Measurements from ENCODE around the gene POLR2E. TPM values are rescaled to one million over a fixed set of nuclear protein-coding genes. Genes with fewer than 3 reads are reported as not detected.
A peak's percentile ranks its signal among the peaks of the same experiment; 100 is the strongest.

Gene POLR2E
- total and polyA plus RNA-seq, 2 experiments from 2014 or later = 371 to 487 TPM

GRCh38 chr19:1134431-1134830, 39.3 kb upstream of the POLR2E start:
- peak in 1 of 2 donors; percentile 76 for DNase-seq (ENCODE audit: low read depth in 1 of 2, low spot score in 1 of 2)
- Histone ChIP-seq H3K9me3 (ENCODE audit: low read depth) (no peaks in the 10 kb centered on the region), H3K4me1 (ENCODE audit: low read depth) (peaks cover 15% of the 10 kb centered on the region), H3K27ac (no peak overlapping the region), H3K27me3 (no peaks in the 10 kb centered on the region), H3K4me3 (no peak overlapping the region), H3K36me3 (no peaks in the 10 kb centered on the region)
- TF ChIP-seq, protein P1, sequence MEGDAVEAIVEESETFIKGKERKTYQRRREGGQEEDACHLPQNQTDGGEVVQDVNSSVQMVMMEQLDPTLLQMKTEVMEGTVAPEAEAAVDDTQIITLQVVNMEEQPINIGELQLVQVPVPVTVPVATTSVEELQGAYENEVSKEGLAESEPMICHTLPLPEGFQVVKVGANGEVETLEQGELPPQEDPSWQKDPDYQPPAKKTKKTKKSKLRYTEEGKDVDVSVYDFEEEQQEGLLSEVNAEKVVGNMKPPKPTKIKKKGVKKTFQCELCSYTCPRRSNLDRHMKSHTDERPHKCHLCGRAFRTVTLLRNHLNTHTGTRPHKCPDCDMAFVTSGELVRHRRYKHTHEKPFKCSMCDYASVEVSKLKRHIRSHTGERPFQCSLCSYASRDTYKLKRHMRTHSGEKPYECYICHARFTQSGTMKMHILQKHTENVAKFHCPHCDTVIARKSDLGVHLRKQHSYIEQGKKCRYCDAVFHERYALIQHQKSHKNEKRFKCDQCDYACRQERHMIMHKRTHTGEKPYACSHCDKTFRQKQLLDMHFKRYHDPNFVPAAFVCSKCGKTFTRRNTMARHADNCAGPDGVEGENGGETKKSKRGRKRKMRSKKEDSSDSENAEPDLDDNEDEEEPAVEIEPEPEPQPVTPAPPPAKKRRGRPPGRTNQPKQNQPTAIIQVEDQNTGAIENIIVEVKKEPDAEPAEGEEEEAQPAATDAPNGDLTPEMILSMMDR (IDR thresholded peaks at IDR 0.05; ENCODE audit: low read depth, low read length) = no peak

DNA sequence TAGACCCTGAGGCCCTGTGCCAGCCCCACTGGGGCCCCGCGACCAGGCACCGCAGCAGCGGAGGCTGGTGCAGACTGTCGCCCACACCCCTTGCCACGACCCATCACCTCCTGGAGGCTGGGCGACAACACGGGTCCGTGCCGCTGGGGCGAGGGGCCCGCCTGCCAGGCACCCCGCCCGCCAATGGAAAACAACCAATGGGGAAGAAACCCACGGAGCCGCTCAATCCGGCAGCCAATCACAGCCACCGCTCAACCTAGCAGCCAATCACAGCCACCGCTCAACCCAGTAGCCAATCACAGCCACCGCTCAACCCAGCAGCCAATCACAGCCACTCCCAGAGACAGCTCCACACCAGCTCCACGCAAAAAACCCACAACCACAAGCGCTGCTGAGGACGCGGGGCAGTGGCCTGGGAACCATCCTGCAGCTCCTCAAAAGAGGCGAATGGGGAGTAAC, 38.3 kb upstream of the POLR2E start:
- no peaks in the 10 kb centered on the region for H3K27me3 ChIP-seq
- H3K4me1 ChIP-seq (ENCODE audit: low read depth) = peaks cover 15% of the 10 kb centered on the region
- no peaks in the 10 kb centered on the region for H3K36me3 ChIP-seq
- peak in 1 of 2 donors; percentile 26 for DNase-seq (ENCODE audit: low read depth in 1 of 2, low spot score in 1 of 2)
- TF ChIP-seq, protein P1 (IDR thresholded peaks at IDR 0.05; ENCODE audit: low read depth, low read length) = no peak
- no peak overlapping the region for H3K27ac ChIP-seq
- H3K4me3 ChIP-seq = no peak overlapping the region
- H3K9me3 ChIP-seq (ENCODE audit: low read depth) = no peaks in the 10 kb centered on the region

GRCh38 chr19:1132552-1133383, 37.6 kb upstream of the POLR2E start:
- Histone ChIP-seq H3K9me3 (ENCODE audit: low read depth) (no peaks in the 10 kb centered on the region), H3K36me3 (no peaks in the 10 kb centered on the region), H3K27ac (peak overlapping the region; percentile 54), H3K4me3 (no peak overlapping the region), H3K4me1 (ENCODE audit: low read depth) (peaks cover 15% of the 10 kb centered on the region), H3K27me3 (no peaks in the 10 kb centered on the region)
- peak in 1 of 2 donors; percentile 54 for DNase-seq (ENCODE audit: low read depth in 1 of 2, low spot score in 1 of 2)
- TF ChIP-seq, protein P1 (IDR thresholded peaks at IDR 0.05; ENCODE audit: low read depth, low read length) = no peak

GRCh38 chr19:1131718-1132551, 36.8 kb upstream of the POLR2E start:
- peak overlapping the region; percentile 54 for H3K27ac ChIP-seq
- peak; percentile 73 to 94 for DNase-seq (ENCODE audit: low read depth in 1 of 2, low spot score in 1 of 2)
- peak overlapping the region; percentile 30 for H3K4me3 ChIP-seq
- peaks cover 3% of the 10 kb centered on the region for H3K36me3 ChIP-seq
- peaks cover 15% of the 10 kb centered on the region for H3K4me1 ChIP-seq (ENCODE audit: low read depth)
- H3K9me3 ChIP-seq (ENCODE audit: low read depth) = no peaks in the 10 kb centered on the region
- TF ChIP-seq, protein P1 (IDR thresholded peaks at IDR 0.05; ENCODE audit: low read depth, low read length) = peak; percentile 27
- H3K27me3 ChIP-seq = no peaks in the 10 kb centered on the region

- Histone ChIP-seq H3K27me3 (no peaks in the 10 kb centered on the region), H3K4me1 (ENCODE audit: low read depth) (peaks cover 15% of the 10 kb centered on the region), H3K36me3 (peaks cover 3% of the 10 kb centered on the region), H3K4me3 (peak overlapping the region; percentile 30), H3K27ac (peak overlapping the region; percentile 54), H3K9me3 (ENCODE audit: low read depth) (no peaks in the 10 kb centered on the region)
- peak in 1 of 2 donors; percentile 29 for DNase-seq (ENCODE audit: low read depth in 1 of 2, low spot score in 1 of 2)
- TF ChIP-seq, protein P1 (IDR thresholded peaks at IDR 0.05; ENCODE audit: low read depth, low read length) = no peak
Observed at GRCh38 chr19:1130771-1131717, 35.9 kb upstream of the POLR2E start.

Data from cardiac muscle cell (in vitro differentiated cells and primary cell).